Stimulated activated CD8-positive, alpha-beta memory T cell treated with anti-CD3 and anti-CD28 coated beads, Interleukin-4, amount 100 ng/mL, for 4 hours (primary cell): ENCODE data around the gene ST6GALNAC4.
"Not testable (repeated sequence)": the region's sequence is repeated elsewhere in the genome, so short reads cannot be mapped to it uniquely, and the experiment has no call there.

Experiments
- DNase-seq, 2 donors: peaks; one replicate each; pipeline ENCODE4 v3.0.0-alpha.2; 2020; ENCODE audit warnings: low read depth in 2 of 2, low spot score in 1 of 2

ST6GALNAC4 gene

DNA sequence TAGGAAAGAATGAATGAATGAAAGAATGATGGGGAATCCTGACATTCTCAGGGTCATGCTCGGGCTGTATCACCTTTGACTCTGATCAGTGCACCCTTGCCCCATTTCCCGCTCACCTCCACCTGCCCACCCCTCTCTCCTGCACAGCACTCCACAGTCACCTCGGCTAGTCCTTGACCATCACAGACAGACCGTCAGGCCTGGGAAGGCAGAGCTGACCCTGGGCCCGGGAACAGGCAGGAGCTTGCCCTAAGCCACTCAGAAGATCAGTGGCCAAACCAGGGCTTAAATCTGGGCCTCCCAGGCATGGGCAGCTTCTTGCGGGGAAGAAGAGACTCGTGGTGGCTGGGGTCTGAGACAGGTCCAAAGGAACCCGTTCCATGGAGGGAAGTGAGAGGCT is 21.0 kb downstream of the ST6GALNAC4 start:
- DNase-seq, result no peak

- DNase-seq, result no peak
Measured at GRCh38 chr9:127893392-127893791, 23.4 kb downstream of the ST6GALNAC4 start.

GRCh38 chr9:127892831-127893230 is 24.0 kb downstream of the ST6GALNAC4 start:
- no peak for DNase-seq

- no peak for DNase-seq
Measured at GRCh38 chr9:127890053-127890452, 26.8 kb downstream of the ST6GALNAC4 start.

DNA sequence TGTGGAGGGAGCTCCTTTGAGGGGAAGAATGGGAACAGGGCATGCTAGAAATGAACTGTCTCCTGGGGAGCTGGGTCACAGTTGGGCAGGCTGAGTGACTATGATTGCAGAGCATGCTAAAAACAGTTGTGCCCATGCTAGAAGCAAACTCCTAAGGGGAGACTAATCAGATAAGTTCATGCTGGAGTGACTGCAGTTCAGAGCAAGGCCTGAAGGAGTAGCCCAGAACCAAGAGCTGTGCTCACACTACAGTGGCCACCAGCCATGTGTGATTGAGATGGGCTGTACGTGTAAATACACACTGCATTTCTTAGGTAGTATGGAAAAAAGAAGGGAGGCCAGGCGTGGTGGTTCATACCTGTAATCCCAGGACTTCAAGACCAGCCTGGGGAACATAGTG is 29.0 kb downstream of the ST6GALNAC4 start:
- DNase-seq, result no peak

- no peak for DNase-seq
Measured at GRCh38 chr9:127886401-127886972, 30.4 kb downstream of the ST6GALNAC4 start.

GRCh38 chr9:127885508-127886281 is 31.1 kb downstream of the ST6GALNAC4 start:
- DNase-seq, result no peak

GRCh38 chr9:127884976-127885490 is 31.8 kb downstream of the ST6GALNAC4 start:
- no peak for DNase-seq

GRCh38 chr9:127884427-127884911 is 32.4 kb downstream of the ST6GALNAC4 start:
- DNase-seq, result no peak

- DNase-seq, result no peak
Measured at GRCh38 chr9:127883959-127884358, 32.9 kb downstream of the ST6GALNAC4 start.

- DNase-seq, result not testable (repeated sequence)
Measured at GRCh38 chr9:127881715-127882114, 35.1 kb downstream of the ST6GALNAC4 start.

- no peak for DNase-seq
Measured at GRCh38 chr9:127880143-127880542, 36.7 kb downstream of the ST6GALNAC4 start.

- DNase-seq, result no peak
Measured at GRCh38 chr9:127878652-127879390, 38.0 kb downstream of the ST6GALNAC4 start.

GRCh38 chr9:127878001-127878651 is 38.7 kb downstream of the ST6GALNAC4 start:
- DNase-seq, result no peak

DNA sequence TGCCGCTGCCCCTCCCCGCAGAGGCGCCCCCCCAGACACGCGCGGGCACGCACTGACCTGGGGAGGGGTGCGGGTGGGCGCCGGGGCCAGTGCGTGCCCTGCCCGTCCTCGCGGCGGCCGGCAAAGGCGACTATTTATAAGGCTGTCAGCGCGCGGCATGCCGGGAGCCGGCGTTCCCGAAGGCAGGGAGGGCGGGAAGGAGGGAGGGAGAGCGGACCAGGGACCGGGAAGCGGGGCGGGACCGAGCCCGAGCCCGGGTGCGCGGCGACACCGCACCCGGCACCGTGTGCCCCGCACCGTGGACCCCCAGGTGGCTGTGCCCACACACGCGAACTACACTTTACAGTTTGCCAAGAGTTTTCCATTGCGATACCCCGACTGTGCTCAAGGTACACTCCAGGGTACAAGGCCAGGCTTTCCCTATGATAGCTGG is 39.3 kb downstream of the ST6GALNAC4 start, which contains the start of gene AK1:
AK1 (minus strand) TSS at position 110 of the 433 bp plus-strand sequence. CDS start 3,058 bp downstream, outside the sequence.
- no peak for DNase-seq

DNA sequence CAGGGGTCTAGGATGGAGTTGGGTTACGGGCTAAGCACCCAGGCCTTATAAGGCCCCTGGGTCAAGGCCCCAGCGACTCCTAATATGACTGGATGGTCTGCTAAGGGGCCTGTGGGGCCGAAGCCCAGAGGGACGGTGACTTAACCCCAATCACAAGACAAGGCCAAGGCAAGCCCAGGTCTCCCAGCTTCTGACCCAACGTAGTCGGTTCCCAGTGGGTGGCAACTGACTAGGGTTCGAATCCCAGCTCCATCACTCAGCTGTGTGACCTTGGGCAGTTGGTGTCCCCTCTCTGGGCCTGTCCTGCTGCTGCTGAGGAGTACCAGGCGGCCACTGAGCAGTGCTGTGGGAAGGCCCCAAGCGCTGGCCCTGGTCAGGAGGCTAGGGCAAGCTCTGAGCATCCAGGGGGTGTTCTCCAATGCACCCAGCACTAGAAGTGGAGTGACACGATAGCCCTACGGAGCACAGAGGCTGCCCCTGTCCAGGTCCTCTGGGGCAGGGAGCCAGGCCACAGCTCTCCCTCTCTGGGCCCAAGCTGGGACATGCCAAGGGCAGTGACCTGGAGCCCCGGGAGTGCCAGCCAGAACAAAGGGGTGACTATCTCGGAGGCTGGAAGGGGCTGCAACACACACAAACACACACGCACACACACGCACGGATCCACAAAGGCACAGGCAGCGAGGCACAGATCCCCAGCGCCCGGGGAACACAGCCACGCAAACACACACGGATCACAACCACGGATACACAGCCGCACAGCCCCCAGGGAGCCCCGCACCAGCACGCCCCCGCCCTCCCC is 39.9 kb downstream of the ST6GALNAC4 start:
- no peak for DNase-seq

GRCh38 chr9:127876026-127876763 is 40.6 kb downstream of the ST6GALNAC4 start:
- no peak for DNase-seq

- no peak for DNase-seq
Measured at GRCh38 chr9:127875306-127875966, 41.4 kb downstream of the ST6GALNAC4 start.
